Germinal center (tissue), 1 donor: ENCODE data around the gene GRIK1.

ENCODE experiments used
- DNase-seq: peaks from one replicate; pipeline ENCODE4 v3.0.0; 2012; ENCODE audit warnings: mixed read lengths, low spot score

Gene GRIK1

DNA sequence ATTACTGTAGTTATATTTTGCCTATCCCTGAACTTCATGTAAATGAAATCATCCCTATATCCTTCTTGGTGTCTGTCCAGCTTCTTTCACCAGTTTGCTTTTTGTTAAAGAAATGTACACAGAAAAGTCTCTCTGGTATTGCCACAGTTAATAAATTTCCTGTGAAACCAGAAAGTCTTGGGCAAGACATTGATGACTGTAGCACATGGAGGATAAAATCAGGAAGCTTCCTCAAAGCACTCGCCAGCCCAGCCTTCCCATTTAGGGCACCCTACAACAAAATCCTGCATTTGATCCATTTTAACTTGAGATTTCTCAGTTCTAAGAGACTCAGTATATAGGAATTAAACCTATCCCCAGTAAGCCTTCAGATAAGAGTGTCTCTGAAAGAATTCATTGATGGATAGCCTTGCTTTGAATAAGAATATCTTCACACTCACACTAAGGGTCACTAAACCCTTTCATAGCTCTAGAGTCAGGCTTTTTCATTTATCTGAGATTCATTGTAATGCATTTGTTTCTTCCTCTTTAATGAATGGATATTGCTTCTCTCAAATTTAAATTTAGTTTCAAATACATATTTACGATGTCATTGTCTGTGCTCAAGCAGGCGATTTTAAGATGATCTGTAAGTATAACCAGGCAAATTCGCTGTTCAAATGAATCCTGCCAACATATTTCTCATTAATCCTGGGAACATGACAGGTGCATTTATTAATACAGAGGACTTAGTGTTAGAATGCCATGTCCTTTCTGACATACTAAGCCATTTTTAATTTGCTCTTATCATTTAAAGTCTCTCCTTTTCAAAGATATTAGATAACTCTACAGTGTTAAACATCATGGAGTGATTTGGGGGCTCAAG is 153.1 kb downstream of the GRIK1 start:
- no peak for DNase-seq

DNA sequence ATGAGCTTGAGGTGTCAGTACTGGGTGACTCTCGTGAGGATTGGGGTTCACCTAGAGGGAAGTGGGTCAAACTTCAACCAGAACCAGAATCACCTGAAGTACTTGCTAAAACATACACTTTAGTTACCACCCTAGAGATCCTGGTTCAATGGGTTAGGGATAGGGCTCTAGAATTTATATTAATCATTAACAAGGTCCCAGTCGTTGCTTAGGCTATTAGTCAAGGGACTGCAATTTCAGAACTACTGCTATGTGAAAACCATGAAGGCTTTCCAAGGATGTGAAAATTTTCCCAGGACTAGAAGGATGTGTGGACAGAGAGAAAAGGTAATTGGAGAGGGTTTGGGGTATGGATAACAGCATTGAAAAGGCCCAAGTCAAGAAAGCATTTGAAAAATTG is 162.6 kb downstream of the GRIK1 start:
- DNase-seq: no peak

DNA sequence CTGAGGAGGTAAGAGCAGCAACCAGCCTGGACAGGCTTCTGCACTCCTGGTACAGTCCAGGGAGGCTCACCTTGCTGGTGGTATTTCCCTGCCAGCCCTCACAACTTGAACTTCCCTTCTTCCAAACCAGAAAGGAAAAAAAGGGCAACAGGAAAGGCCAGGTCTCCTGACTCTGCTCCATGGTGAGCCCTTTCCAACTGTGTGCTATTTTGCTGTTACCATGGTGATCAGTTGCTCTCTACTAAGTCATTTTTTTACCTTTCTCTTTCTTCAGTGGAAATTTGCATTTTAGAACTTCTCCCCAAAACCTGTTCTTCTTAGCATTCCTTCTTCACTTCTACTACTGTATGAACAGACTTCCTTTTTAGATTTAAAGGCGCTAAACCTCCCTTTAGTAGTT is 164.3 kb downstream of the GRIK1 start:
- no peak for DNase-seq

DNA sequence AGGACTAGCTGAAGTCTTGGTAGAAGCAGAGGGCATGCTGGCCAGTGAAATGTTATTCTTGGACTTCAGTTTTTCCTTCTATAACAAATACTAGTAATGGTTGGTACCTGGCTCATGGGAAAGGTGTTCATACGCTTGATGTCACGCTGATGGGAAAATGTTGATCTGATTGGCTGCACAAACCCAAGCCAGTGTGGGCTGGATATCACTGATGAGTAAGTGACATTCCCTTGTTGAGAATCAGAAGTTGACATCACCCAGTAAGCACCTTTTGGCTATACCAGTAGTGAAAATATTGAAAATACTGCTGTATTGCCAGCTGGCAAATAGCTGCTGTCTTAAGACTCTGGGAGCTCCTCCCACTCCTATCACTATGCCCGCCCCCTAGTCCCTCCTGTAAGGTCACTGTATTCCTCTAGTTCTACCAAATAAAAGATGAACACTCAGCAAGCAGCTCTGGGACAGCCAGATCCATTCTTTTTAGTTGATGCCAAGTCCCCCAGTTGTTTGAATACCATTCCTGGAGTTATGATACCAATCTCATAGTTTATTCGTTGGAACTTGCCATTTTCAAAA is 168.2 kb downstream of the GRIK1 start:
- no peak for DNase-seq

DNA sequence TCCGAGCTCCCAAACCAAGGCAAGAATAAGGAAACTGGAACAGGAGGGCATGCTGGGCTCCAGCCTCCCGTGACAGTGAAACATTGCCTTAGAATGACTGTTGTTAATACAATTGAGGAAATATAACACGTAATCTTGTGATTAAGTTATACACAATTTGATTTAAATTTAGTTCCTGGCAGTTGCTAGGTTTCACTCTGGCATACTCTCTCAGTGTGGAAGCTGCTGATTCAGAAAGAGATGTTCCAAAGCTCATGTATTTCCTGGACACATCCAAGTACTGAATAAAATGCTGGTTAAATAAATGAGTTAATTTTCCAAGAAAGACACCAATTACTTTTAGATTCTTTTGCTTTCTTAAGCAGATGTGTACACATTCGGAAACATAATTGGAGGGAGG is 176.1 kb downstream of the GRIK1 start:
- no peak for DNase-seq

DNA sequence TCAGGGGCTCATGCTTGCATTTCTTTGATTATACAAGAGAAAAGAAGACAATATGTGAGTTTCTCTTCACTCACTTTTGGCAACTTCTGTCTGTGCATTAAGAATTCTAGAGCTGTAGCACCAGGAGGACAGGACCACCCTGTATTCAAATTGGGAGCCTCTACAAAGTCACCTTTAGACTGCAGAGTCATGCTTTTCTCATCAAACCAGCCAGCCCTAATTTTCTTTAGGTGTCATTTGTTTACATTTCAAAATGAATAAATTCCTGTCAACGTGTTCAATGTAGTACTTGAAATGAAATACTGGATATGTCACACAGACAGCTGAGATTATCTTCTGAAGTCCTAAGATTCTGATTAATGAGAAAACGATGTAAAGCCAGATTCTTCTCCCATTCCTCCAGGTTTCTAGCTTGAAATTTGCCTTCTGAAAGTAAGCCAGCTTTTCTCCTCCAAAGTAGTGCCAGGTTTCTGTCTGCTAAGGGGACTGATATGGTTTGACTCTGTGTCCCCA is 177.2 kb downstream of the GRIK1 start:
- no peak for DNase-seq

DNA sequence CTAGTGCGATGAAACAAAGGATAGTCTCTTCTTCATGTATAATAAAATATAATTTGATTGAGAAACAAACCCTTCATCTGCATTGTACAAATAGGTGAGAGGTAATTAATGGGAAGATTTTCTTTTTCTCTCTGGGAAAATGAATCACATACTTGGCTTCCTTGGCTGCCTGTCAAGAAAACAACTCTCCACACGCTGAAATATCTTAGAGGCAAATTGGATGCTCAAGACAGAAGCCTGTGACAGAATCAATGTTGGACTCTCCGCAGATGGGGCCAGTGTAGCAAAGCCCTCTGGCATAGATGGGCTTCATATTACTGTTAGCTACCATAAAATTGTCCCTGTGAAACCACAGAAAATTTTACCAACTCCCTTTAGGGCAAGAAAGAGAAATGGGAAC is 186.6 kb downstream of the GRIK1 start:
- DNase-seq: no peak

DNA sequence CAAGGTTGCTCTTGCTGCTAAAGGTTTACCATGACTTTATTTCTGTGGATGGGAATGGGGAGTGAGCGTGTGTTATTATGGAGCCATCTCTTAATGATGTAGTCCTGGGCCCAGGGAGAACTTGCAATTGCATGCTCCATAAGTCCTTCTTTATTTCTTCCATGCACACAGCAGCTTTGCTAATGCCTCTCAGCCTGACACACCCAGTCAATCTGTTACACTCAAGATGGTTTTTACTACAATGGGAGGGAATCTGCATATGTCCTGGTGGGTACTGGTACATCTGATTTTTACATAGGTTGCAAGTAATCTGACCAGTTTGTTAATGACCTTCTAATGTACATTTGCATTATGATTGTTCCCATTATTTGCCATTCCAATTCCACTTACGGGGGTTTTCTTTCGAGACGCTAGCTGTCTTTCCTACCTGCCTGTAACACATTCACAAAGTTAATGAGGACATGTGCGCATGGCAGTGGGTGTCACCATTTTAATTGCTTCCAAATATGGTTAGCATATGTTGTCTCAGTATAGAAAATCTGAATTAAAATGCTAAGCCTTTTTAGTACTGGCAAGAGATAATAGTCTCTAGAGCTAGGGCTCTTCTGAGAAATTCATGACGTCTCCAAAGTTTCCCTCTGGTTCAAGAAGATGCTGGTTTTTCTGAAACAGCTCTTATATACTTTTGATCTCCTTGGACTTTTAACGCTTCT is 188.2 kb downstream of the GRIK1 start:
- no peak for DNase-seq

DNA sequence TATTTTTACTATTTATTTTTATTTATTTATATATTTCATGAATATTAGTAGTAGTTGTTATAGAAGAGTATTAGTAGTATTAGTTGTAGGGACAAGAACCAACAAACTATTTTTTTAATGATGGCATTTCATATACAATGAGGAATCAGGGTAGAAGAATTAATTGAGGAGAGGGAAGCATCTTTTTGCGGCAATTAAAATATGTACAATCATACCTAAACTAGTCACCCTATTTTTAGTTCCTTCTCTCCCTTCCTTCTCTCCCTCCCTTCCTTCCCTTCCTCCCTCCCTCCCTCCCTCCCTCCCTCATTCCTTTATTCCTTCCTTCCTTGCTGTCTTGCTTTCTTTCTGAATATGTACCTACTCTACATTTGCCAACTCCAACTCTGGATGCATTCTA is 189.8 kb downstream of the GRIK1 start:
- DNase-seq: no peak

DNA sequence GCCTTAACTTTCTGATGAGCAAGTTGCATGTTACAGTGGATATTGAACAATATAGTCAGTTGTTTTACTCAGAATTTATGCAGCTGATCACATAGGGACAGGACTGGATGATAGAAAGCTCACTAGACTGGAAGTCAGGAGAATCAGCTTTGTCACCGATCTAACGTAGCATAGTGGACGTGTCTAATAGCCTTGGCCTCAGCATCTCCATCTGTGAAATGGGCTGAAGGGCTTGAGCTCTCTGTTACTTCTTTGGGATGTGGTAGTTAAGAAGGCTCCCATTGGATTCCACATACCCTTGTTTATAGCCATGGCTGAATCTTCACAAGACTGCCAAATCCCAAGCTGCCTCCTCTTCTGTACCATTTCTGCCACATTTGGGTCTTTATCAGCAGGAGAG is 190.6 kb downstream of the GRIK1 start:
- DNase-seq: no peak

DNA sequence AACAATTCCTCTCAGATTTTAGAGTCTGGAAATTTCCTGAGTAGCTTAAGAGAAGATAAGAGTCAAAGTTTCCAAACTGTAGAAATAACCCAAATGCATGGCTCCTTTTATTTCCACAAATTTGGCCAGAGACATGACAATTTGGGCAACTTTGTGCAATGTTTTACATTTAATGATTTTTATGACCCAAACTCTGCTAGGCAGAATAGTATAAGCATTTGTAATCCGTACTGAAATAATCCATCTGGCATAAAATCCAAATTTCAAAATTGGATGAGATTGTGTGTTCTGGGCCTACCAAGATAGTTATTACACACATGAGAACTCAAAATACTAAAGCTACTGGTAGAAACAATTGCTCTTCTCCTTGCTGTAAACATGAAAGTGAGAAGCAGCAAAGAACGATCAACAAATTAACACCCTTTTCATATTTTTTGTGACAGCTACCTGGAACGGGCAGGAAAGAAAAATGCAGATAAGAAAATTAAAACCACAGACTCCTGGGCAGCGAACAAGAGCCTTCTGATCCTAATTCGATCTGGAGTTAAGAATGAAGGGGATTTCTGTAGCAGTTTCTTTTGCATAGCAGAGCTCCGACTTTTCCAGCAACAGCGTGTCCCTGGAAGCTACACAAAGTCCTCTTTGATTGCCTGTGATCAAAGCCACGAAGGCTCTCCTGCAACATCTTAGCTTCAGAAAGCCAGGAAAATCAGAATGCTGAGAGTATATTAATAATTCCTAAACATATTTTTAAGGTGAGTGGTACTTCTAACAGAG is 191.2 kb downstream of the GRIK1 start:
- DNase-seq: no peak

DNA sequence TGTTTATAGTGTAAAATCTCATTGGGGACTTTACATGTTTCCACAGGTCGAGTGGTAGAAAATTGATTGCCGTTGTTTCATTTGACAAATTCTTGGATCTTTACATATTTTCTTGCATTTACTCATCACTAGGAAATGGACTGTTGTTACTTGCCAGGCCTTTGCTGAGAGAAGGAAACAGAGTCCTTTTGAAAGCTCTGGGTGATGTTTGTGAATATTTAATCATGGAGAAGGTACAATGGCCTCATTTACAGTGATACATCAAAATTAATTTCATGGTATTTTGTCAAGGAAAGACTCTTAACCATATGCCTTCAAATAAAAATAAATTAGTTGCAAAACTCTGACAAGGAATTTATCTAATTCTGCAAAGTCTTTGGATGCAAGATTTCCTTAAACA is 198.0 kb downstream of the GRIK1 start:
- no peak for DNase-seq

DNA sequence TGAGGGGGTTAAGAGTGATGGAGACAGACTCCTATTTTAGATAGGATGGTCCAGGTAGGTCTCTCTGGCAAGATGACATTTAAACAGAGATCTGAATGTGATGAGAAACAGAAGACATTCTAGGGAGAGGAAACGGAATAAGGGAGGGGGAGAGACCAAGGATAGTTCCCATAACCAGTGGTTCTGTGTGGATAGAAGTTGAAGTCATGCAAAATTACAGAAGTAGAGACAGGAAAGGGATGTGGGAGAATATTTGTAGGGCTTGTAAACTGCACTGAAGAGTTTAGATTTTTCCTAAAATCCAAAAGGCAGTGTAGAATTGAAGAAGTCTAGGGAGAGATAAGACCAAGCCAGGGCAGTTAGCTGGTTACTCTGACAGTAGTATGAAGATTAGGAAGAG is 200.6 kb downstream of the GRIK1 start:
- no peak for DNase-seq

DNA sequence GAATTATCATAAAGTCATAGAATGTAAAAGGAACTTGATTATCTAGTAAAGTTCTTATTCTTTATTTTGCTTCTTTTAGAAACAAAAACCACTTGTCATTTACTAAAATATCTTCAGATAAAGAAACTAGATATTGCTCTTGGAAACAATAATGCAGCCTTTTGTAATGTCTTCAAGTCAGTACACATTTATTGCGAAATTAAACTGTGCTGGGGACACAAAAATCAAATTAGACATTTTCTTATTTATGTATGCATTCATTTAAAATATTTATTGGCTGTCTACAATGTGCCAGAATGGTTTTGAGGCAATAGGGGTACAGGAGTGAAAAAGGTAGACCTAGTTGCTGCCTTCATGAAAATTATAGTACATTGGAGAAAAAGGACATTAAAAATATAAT is 201.1 kb downstream of the GRIK1 start:
- DNase-seq: no peak

DNA sequence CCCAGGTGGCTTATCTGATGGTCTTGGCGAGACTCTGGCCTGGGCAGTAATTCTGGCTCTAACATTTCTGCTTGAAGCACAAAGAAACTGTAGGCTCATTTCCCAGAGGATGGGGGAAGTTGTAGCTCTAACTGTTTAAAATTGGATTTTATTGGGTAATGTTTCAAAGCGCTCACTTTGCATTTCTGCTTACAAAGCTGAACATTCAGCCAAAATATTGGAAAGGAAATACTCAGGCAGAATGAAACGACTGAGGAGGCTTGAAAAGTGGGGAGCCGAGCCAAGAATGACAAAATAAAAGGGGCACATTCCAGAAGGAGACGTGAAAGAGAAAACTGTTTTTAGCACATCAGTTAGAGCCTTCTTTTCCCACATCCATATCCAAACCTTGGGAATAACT is 202.6 kb downstream of the GRIK1 start:
- DNase-seq: no peak

DNA sequence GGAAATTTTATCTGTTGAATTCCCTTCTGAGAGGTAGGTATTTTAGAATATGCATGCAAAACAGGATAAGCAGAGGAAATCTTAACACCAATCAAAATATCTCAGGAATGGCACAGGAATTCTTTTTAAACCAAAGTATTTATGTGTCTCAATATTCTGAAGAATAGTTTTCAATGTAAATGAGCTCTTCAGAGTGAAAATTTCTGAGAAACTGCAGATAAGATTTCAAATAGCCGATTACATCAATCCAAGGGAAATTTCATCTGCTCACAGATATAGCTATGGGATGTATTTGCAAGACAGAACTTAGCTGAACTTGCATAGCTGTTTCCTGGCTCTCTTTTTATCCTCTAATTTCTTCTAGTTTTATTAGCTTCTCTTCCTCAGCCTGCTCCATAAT is 209.5 kb downstream of the GRIK1 start:
- DNase-seq: no peak

DNA sequence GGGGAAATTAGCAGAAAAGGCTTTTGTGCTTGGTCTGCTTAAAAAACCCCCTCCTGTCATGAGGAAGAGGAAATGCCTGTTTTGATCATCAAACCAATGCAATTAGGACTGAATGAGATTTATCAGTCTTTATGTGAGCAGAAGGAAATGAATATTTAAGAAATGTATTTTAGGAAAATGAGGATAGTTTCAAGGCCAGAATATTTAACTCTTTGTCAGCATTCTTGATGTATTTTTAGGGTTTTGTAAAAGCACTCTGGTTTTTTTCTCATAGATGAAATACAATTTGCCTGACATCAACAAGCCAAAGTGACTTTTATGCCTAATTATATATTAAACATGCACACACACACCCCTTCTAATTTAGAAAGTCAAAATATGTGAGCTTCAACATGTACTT is 213.8 kb downstream of the GRIK1 start:
- DNase-seq: no peak

DNA sequence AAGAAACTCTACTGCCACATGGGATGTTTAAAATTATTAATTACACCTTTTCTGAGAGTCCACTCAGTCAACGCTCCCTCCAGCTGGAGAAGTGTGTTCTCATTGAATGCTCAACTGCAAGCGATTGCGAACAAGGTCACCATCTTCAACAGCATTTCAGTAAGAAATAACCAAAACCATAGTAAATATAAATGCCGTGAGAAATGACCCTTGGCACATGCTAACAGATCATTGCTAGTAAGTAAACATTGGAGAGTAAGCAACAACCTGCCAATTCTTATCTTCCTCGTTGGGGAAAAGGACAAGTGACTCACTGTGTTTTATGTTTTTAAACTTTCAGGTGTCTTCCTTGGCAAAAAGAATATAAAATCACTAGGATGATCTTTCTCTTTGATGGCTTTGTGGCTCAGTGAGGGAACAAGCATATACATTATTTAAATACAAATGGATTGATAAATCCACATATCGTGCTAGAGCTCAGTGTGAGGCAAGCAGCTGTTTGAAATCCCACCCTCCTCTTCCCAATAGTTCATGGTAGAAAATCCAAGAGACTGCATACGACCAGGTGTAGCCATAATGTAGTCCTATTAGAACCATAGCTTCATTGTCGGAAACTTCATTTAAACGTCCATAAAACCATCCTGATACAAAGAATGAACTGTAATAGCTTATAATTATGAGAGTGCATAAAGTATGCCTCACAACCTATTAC is 214.6 kb downstream of the GRIK1 start:
- DNase-seq: no peak

DNA sequence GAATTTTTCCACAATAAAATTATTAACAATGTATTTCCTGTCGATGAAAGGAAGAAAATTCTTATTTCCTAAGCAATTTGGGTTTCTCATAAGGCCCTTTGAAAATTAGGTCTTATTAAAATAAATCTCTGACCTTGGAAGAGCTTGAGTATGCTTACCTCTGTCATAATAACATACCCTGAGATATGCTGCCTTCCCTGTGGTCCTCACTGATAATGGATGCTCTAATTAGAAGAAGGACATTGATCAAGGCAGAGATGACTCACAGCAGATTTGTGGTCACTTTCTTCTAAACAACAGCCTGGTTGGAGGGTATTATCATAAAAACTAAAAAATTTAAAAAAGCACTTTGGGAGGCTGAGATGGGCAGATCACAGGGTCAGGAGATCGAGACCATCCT is 217.8 kb downstream of the GRIK1 start:
- no peak for DNase-seq

DNA sequence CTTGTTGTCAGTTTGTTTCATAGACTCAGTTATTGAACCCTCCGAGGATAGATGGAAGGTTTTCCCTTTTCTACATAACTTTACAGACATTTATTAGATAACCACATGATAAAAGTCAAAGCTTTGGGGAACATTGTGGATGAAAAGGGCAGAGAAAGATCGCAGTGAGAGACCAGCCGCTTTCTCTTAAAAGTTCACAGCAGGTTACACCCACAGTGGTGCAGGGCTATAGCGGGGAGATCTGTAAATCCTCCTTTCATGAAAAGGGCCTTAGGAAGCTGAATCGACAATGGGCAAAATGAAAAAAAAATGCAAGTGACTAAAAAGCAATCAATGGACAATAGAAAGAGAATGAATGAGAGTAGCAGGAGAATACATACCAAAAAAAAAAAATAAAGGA is 218.6 kb downstream of the GRIK1 start:
- DNase-seq: no peak

DNA sequence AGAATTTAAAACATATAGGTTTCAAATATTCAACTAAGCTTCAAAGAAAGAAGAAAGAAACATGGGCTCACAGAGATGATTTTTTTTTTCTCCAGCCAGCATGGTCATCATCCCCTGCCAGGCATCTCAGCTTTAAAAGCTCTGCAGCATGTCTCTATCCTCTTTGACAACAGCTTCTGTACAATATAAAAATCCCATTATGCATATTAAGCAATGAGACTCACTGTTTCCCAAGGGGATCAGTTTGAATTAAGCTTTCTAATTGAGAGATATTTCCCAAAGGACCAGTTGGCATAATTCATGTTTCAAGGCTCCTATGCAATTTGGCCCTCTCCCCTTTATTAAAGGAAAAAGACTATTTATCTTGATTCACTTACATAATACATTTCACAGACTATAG is 220.3 kb downstream of the GRIK1 start:
- DNase-seq: no peak
